ENCODE results near the gene TEX19. TPM values are rescaled to one million over a fixed set of nuclear protein-coding genes. Genes with fewer than 3 reads are reported as not detected.

TEX19 gene
- total RNA-seq, 1 donor from 2014 or later = not detected

- no peak for DNase-seq
Observed at GRCh38 chr17:82321947-82322466, 37.0 kb upstream of the TEX19 start.

DNA sequence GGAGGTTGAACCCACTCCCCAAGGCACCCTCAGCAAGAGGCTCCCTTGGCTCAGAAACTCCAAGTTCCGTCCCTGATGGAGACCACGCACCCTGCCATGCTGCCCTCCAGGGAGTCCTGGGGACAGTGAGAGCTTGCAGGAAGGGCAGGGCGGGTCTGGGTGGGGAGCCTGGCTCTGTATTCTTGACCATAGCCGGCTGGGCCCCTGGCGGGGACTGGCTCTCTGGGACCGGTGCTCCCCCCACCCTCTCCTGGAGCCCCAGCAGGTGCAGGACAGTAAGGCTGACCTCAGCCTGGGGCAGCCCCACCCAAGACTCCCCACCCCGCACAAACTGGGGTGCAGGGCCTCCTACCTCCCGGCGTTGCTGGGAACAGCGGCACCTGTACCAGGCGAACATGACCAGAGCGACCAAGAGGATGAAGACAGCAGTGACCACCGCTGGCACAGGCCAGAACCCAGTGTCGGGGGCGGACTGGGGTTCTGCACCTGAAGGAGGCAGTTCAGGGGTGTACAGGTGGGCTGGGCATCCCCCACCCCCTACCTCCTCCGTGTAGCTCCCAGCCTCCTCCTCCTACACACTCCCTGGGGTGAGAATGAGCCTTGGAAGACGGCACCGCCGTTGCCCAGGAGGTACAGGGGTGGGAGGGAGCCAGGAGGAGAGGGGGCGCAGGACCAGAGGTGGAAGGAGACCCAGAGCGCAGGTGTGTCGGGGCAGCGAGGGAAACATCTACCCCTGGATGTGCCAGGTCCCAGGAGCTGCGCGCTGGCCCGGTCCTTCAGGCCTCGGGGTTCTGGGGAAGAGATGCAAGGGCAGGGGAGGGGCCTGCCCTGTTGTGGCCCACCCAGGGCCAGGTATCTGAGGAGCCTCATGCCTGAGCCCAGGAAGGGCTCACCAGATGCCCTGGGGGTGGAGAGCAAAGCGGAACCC lies 36.3 kb upstream of the TEX19 start:
- no peak for DNase-seq

- no peak for DNase-seq
Observed at GRCh38 chr17:82323514-82324234, 35.4 kb upstream of the TEX19 start.

DNA sequence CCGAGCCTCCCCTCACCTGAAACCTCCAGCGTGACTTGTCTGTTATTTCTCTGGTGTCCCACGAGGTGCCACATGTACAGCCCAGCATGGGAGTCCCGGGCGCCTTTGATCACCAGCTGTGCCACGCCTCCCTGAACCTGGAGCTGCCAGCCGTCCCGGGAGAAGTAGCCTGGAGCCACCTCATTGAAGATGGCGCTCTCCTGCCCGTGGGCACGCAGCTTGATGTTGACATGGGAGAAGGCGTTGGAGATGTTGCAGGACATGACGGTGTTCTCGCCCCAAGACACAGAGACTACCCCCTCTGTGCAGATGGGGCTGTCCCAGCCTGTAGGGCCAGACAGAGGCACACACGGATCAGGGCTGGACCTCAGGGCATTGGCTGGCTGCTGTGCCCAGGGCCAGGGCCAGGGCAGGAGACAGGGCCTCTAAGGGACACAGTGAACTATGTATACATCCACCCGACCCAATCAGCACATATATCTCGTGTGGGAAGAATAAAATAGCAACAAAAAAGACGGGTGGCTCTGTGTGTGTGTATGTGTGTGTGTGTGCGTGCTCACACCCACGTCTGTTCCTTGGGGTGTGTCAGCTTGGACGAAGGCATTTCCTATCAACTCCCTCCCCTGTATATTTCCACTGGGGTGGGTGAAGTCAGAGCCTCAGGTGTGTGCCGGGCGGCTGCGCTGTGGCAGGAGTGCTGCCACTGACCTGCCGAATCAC lies 34.3 kb upstream of the TEX19 start:
- DNase-seq = no peak

DNA sequence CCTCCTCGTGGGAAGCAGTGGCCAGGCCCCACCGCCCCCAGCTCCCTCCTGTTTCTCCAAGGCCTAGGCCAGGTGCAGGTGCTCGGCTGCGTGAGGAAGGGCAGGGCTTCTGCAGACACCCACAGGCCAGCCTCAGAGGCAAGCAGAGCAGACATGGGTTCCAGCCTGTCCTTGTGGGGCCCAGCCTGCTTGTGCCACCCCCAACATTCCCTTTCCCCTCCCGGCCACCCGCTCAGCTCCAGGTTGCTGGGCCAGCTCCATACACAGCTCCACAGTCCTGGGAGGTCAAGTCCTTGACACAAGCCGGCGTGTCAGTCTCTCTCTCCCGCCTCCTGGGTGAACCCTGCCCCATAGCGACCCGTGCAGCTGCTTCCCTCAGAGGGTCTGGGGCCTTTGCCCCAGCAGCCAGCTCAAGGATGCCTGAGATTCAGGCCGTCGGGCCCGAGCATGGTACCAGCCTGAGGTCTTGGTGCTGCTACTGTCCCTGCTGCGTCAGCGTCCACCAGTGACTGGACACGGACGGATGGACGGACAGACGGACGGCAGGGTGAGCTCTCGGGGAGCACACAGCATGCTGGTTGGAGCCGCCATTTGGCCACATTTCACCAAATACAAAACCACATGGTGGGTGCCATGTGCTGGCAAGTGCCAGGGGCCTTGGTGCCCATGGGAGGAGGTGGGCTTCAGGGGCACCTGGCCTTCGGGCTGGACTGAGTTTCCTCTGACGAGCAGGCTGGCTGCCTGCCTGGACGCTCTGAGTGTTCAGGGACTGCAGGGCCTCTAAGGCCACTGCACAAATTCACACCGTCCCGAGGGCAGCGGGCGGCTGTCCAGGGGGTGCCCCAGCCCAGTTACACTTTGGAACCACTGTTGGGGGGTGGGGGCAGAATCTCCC lies 33.5 kb upstream of the TEX19 start:
- DNase-seq = no peak

DNA sequence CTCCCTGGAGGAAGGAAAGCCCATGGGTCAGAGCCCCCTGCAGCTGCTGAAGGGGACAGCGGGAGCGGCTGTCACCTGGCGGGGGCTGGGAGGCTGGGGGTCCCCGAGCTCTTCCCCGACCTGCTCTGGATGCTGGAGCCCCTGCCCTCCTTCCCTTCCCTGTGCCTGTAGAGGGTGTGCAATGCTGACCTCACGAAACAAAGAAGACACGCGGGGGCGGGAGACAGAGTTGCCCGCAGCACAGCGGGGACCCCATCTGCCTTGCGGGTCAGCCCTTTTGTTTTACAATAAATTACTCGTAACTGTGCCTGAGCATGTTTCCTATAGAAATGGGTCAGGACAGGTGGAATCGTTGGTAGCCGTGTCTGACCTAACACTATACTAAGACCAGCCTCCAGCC lies 31.8 kb upstream of the TEX19 start:
- no peak for DNase-seq

GRCh38 chr17:82327757-82328140 lies 31.3 kb upstream of the TEX19 start:
- no peak for DNase-seq

- DNase-seq = no peak
Observed at GRCh38 chr17:82328141-82328993, 30.7 kb upstream of the TEX19 start.

DNA sequence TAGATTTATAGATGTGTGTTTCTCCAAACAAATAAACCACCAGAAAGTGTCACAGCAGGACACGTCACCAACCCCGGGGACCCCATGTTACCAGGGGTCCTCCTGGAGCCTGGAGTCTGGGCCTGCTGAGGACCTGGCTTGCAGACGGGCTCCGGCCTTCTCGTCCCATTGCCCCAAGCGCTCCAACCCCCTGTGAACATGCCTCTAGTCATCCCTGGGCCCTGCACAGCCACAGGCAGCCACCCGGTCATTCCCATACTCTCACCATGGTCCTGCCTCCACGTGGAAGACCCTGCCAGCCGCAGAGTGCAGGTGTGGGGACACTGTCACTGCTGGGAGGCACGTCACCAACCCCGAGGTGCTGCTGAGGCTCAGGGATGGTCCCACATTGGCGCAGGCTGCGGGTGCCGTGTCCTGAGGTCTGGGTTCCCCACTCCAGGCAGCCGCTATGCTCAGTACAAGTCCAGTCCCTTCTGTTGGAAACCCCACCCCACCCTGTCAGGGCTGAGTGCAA lies 30.0 kb upstream of the TEX19 start:
- DNase-seq = no peak

- no peak for DNase-seq
Observed at GRCh38 chr17:82329683-82330321, 29.2 kb upstream of the TEX19 start.

- peak; percentile 95 for DNase-seq
Observed at GRCh38 chr17:82330322-82331239, 28.5 kb upstream of the TEX19 start.

DNA sequence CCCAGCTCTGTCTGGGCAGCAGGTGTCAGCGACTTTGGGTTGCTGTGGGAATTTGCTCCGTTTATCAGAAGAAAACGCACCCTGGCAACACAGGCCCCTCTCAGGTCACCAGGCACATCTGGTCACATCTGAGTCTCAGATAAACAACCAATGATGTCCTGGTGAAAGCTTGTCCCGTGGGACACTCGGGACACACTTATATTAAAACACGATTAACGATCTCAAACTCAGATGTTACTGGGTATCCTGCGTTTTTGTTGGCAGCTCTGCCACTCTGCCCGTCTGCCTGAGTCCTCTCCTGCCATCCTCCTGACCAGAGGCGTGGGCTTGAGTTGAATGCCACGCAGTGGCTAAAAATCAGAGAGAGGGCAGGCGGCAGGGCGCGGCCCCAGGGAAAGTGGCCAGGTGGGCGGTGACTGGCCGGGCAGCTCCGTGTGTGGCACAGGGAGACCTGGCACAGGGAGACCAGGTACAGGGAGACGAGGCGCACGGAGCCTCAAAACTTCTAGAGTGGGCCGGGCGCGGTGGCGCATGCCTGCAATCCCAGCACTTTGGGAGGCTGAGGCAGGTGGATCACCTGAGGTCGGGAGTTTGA lies 27.6 kb upstream of the TEX19 start:
- no peak for DNase-seq

GRCh38 chr17:82332669-82333278 lies 26.3 kb upstream of the TEX19 start:
- no peak for DNase-seq

DNA sequence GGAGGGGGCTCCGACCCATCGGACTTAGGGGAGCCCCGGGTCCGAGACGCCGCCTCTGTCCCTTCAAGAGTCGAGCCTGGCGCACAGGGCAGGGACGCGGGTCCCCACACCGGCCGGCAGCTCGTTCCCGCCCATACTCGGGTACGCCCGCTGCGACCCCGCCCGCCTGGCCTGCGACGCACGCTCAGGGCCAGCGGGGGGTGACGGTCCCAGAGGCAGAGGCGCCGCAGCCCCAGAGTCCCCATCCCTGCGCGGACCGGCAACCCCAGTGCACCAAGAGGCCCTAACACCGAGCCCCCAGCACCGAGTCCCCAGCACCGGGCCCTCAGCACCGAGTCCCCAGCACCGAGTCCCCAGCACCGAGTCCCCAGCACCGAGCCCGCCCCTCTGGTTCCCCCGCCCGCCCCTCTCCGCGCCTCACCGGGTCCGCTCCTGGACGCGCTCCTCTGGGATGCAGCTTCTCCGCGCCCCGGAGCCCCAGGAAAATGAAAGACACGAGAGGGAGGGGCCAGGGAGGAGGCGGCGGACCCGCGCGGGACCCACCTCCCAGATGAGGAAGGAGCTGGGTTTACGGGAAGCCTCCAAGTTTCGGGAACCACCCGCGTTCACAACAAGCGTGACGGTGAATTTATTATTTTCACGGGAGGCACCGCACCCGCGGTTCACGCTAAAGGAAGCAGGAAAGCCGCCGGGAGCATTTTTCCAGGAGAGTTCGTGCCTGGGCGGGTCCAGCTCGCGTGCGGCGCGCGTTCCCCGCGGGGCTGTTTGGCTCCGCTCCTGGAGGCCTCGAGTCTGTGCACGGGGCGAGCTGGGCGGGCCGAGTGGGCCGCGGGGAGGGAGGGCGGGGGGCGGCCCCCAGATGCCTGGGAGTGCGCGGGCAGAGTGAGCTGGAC lies 25.5 kb upstream of the TEX19 start, which contains the start of gene SECTM1:
SECTM1 (minus strand) TSS at position 488 of the 893 bp plus-strand sequence. CDS start 6,526 bp downstream, outside the sequence.
- peak; percentile 70 for DNase-seq

- no peak for DNase-seq
Observed at GRCh38 chr17:82334204-82334621, 24.8 kb upstream of the TEX19 start.

DNA sequence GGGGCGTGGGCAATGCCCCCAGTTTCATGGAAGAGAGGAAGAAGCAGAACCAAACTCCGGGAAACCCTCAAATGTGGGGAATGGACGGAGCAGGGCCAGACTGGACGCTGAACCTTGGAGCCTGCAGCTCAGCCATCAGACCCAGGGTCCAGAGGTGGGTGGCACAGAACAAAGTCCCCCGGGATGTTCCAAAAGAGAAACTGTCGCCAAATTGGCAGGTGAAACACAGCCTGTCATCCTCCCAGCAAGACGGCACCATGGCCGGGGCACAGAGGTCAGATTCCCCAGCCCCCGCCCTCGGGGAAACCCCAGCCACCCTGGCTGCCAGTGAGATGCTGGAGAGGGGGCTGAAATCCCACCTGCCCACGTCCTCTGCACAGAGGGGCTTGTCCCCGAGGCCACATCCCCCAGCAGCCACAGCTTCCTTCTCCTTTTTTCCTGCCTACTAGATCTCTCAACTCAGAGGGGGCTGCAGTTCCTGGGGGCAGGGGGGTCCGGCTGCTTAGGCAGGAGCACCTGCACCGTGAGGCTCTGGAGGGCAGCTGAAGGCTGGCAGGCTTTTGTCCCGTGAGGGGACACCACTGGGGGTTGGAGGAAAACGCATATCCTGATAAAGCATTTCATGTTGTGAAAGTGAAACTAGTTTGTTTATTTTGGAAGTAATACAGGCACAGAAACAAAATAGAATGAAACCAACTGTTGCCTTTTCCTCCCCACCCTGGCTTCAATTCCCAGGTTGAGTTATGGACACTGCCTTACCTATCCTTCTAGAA lies 24.2 kb upstream of the TEX19 start:
- no peak for DNase-seq
